ENCODE measurements around the gene INTS3.

Gene INTS3

GRCh38 chr1:153771261-153771660 is 43.4 kb downstream of the INTS3 start:
- Histone ChIP-seq H3K9me3 (ENCODE audit: low read length) (no peaks in the 10 kb centered on the region), H3K4me3 (ENCODE audit: low read length) (no peak overlapping the region), H3K27me3 (ENCODE audit: insufficient read depth, low read length) (no peaks in the 10 kb centered on the region), H2AFZ (ENCODE audit: low read depth, low read length) (no peak overlapping the region), H3K36me3 (ENCODE audit: insufficient read depth, low read length) (peaks cover 70% of the 10 kb centered on the region), H3K4me1 (ENCODE audit: insufficient read depth, low read length) (no peaks in the 10 kb centered on the region)

GRCh38 chr1:153771841-153772593 is 44.2 kb downstream of the INTS3 start:
- H3K27me3 ChIP-seq (ENCODE audit: insufficient read depth, low read length): no peaks in the 10 kb centered on the region
- H3K4me1 ChIP-seq (ENCODE audit: insufficient read depth, low read length): no peaks in the 10 kb centered on the region
- no peak overlapping the region for H3K4me3 ChIP-seq (ENCODE audit: low read length)
- peaks cover 70% of the 10 kb centered on the region for H3K36me3 ChIP-seq (ENCODE audit: insufficient read depth, low read length)
- H2AFZ ChIP-seq (ENCODE audit: low read depth, low read length): no peak overlapping the region
- H3K9me3 ChIP-seq (ENCODE audit: low read length): no peaks in the 10 kb centered on the region

- Histone ChIP-seq H3K4me3 (ENCODE audit: low read length) (no peak overlapping the region), H3K4me1 (ENCODE audit: insufficient read depth, low read length) (no peaks in the 10 kb centered on the region), H3K9me3 (ENCODE audit: low read length) (no peaks in the 10 kb centered on the region), H3K27me3 (ENCODE audit: insufficient read depth, low read length) (no peaks in the 10 kb centered on the region), H2AFZ (ENCODE audit: low read depth, low read length) (no peak overlapping the region), H3K36me3 (ENCODE audit: insufficient read depth, low read length) (peaks cover 65% of the 10 kb centered on the region)
Measured at GRCh38 chr1:153773096-153773921, 45.5 kb downstream of the INTS3 start.

GRCh38 chr1:153774026-153774595 is 46.3 kb downstream of the INTS3 start:
- Histone ChIP-seq H3K36me3 (ENCODE audit: insufficient read depth, low read length) (peaks cover 63% of the 10 kb centered on the region), H3K4me1 (ENCODE audit: insufficient read depth, low read length) (no peaks in the 10 kb centered on the region), H3K4me3 (ENCODE audit: low read length) (no peak overlapping the region), H2AFZ (ENCODE audit: low read depth, low read length) (no peak overlapping the region), H3K27me3 (ENCODE audit: insufficient read depth, low read length) (no peaks in the 10 kb centered on the region), H3K9me3 (ENCODE audit: low read length) (no peaks in the 10 kb centered on the region)

GRCh38 chr1:153774780-153775457 is 47.1 kb downstream of the INTS3 start, which contains the start of gene SLC27A3:
Gene SLC27A3 (plus strand): TSS chr1:153775407. CDS start chr1:153775498, 91 bp downstream.
- H3K4me1 ChIP-seq (ENCODE audit: insufficient read depth, low read length): no peaks in the 10 kb centered on the region
- H3K9me3 ChIP-seq (ENCODE audit: low read length): no peaks in the 10 kb centered on the region
- H3K27me3 ChIP-seq (ENCODE audit: insufficient read depth, low read length): no peaks in the 10 kb centered on the region
- H3K36me3 ChIP-seq (ENCODE audit: insufficient read depth, low read length): peaks cover 55% of the 10 kb centered on the region
- H2AFZ ChIP-seq (ENCODE audit: low read depth, low read length): no peak within 1 kb of the TSS
- H3K4me3 ChIP-seq (ENCODE audit: low read length): no peak within 1 kb of the TSS

- no peaks in the 10 kb centered on the region for H3K4me1 ChIP-seq (ENCODE audit: insufficient read depth, low read length)
- no peak overlapping the region for H3K4me3 ChIP-seq (ENCODE audit: low read length)
- peaks cover 50% of the 10 kb centered on the region for H3K36me3 ChIP-seq (ENCODE audit: insufficient read depth, low read length)
- no peak overlapping the region for H2AFZ ChIP-seq (ENCODE audit: low read depth, low read length)
- no peaks in the 10 kb centered on the region for H3K9me3 ChIP-seq (ENCODE audit: low read length)
- H3K27me3 ChIP-seq (ENCODE audit: insufficient read depth, low read length): no peaks in the 10 kb centered on the region
Measured at GRCh38 chr1:153775458-153776327, 47.8 kb downstream of the INTS3 start.

GRCh38 chr1:153776352-153776751 is 48.5 kb downstream of the INTS3 start:
- Histone ChIP-seq H3K9me3 (ENCODE audit: low read length) (no peaks in the 10 kb centered on the region), H3K36me3 (ENCODE audit: insufficient read depth, low read length) (peaks cover 47% of the 10 kb centered on the region), H3K4me1 (ENCODE audit: insufficient read depth, low read length) (no peaks in the 10 kb centered on the region), H2AFZ (ENCODE audit: low read depth, low read length) (no peak overlapping the region), H3K27me3 (ENCODE audit: insufficient read depth, low read length) (no peaks in the 10 kb centered on the region), H3K4me3 (ENCODE audit: low read length) (no peak overlapping the region)

GRCh38 chr1:153776845-153777370 is 49.1 kb downstream of the INTS3 start:
- Histone ChIP-seq H3K27me3 (ENCODE audit: insufficient read depth, low read length) (no peaks in the 10 kb centered on the region), H3K9me3 (ENCODE audit: low read length) (no peaks in the 10 kb centered on the region), H3K4me1 (ENCODE audit: insufficient read depth, low read length) (no peaks in the 10 kb centered on the region), H3K4me3 (ENCODE audit: low read length) (no peak overlapping the region), H3K36me3 (ENCODE audit: insufficient read depth, low read length) (peaks cover 44% of the 10 kb centered on the region), H2AFZ (ENCODE audit: low read depth, low read length) (no peak overlapping the region)

GRCh38 chr1:153777648-153778047 is 49.8 kb downstream of the INTS3 start:
- H3K27me3 ChIP-seq (ENCODE audit: insufficient read depth, low read length): no peaks in the 10 kb centered on the region
- peaks cover 37% of the 10 kb centered on the region for H3K36me3 ChIP-seq (ENCODE audit: insufficient read depth, low read length)
- H3K4me1 ChIP-seq (ENCODE audit: insufficient read depth, low read length): no peaks in the 10 kb centered on the region

GRCh38 chr1:153778051-153778823 is 50.4 kb downstream of the INTS3 start:
- Histone ChIP-seq H3K27me3 (ENCODE audit: insufficient read depth, low read length) (no peaks in the 10 kb centered on the region), H3K9me3 (ENCODE audit: low read length) (no peaks in the 10 kb centered on the region), H3K4me1 (ENCODE audit: insufficient read depth, low read length) (peaks cover 3% of the 10 kb centered on the region), H3K4me3 (ENCODE audit: low read length) (no peak overlapping the region), H2AFZ (ENCODE audit: low read depth, low read length) (no peak overlapping the region), H3K36me3 (ENCODE audit: insufficient read depth, low read length) (peaks cover 31% of the 10 kb centered on the region)

More at GRCh38 chr1:153777648-153778047, 49.8 kb downstream of the INTS3 start:
- Histone ChIP-seq H3K9me3 (ENCODE audit: low read length) (no peaks in the 10 kb centered on the region), H2AFZ (ENCODE audit: low read depth, low read length) (no peak overlapping the region), H3K4me3 (ENCODE audit: low read length) (no peak overlapping the region)

GRCh38 chr1:153778824-153779519 is 51.1 kb downstream of the INTS3 start:
- Histone ChIP-seq H3K27me3 (ENCODE audit: insufficient read depth, low read length) (no peaks in the 10 kb centered on the region), H3K4me3 (ENCODE audit: low read length) (no peak overlapping the region), H3K4me1 (ENCODE audit: insufficient read depth, low read length) (peaks cover 6% of the 10 kb centered on the region), H2AFZ (ENCODE audit: low read depth, low read length) (no peak overlapping the region), H3K36me3 (ENCODE audit: insufficient read depth, low read length) (peaks cover 24% of the 10 kb centered on the region), H3K9me3 (ENCODE audit: low read length) (no peaks in the 10 kb centered on the region)
